Skin of body (tissue), 2 donors: ENCODE results near the gene IL1R1. TPM values are rescaled to one million over a fixed set of nuclear protein-coding genes. Genes with fewer than 3 reads are reported as not detected.
"Not testable (repeated sequence)": the region's sequence is repeated elsewhere in the genome, so short reads cannot be mapped to it uniquely, and the experiment has no call there.

Experiments used
- DNase-seq: peaks from one replicate; lab custom pipeline; 2025; lab: John Stamatoyannopoulos, UW
- total RNA-seq: library from RNA; depleted of rRNA; stranded (reverse); fragments of >200 nt; gene quantifications from one replicate; pipeline ENCODE4 v1.2.3, GENCODE V29; 2014

IL1R1 gene
- total RNA-seq, 1 donor from 2014 or later, result 20.3 TPM

GRCh38 chr2:102110596-102111334 lies 31.8 kb upstream of the IL1R1 start:
- DNase-seq, result no peak

- DNase-seq, result no peak
These were observed 30.7 kb upstream of the IL1R1 start for GRCh38 chr2:102111823-102112222.

- DNase-seq, result no peak
These were observed 30.3 kb upstream of the IL1R1 start for GRCh38 chr2:102112271-102112670.

- DNase-seq, result no peak
These were observed 29.6 kb upstream of the IL1R1 start for GRCh38 chr2:102112692-102113665.

- no peak for DNase-seq
These were observed 28.2 kb upstream of the IL1R1 start for GRCh38 chr2:102114290-102114721.

GRCh38 chr2:102114851-102115497 lies 27.6 kb upstream of the IL1R1 start:
- no peak for DNase-seq

- no peak for DNase-seq
These were observed 25.7 kb upstream of the IL1R1 start for GRCh38 chr2:102116630-102117471.

- DNase-seq, result peak; percentile 72
These were observed 25.1 kb upstream of the IL1R1 start for GRCh38 chr2:102117472-102117858.

- no peak for DNase-seq
These were observed 23.3 kb upstream of the IL1R1 start for GRCh38 chr2:102119255-102119654.

GRCh38 chr2:102120261-102120660 lies 22.3 kb upstream of the IL1R1 start:
- DNase-seq, result no peak

- no peak for DNase-seq
These were observed 21.8 kb upstream of the IL1R1 start for GRCh38 chr2:102120701-102121159.

GRCh38 chr2:102122115-102122514 lies 20.4 kb upstream of the IL1R1 start:
- peak; percentile 51 for DNase-seq

GRCh38 chr2:102122909-102123308 lies 19.6 kb upstream of the IL1R1 start:
- DNase-seq, result no peak

- not testable (repeated sequence) for DNase-seq
These were observed 18.1 kb upstream of the IL1R1 start for GRCh38 chr2:102124421-102124820.

GRCh38 chr2:102126169-102126568 lies 16.4 kb upstream of the IL1R1 start:
- no peak for DNase-seq

GRCh38 chr2:102126660-102127059 lies 15.9 kb upstream of the IL1R1 start:
- no peak for DNase-seq

GRCh38 chr2:102129082-102129481 lies 13.5 kb upstream of the IL1R1 start:
- DNase-seq, result no peak

GRCh38 chr2:102129951-102130646 lies 12.4 kb upstream of the IL1R1 start:
- DNase-seq, result no peak

- DNase-seq, result no peak
These were observed 11.9 kb upstream of the IL1R1 start for GRCh38 chr2:102130647-102130991.

GRCh38 chr2:102131564-102131963 lies 11.0 kb upstream of the IL1R1 start:
- DNase-seq, result no peak
